CD14-positive monocyte (primary cell): ENCODE measurements around the gene PDE6B. TPM values are rescaled to one million over a fixed set of nuclear protein-coding genes. Genes with fewer than 3 reads are reported as not detected.

Experiments
- DNase-seq, 3 donors: peaks; one replicate each; pipeline ENCODE4 v3.0.0-alpha.2; 2011 to 2022
- H2AFZ ChIP-seq: 2 replicates; pipeline ENCODE4 v1.6.0; 2012; ENCODE audit warnings: mild to moderate bottlenecking, low read depth, low read length, inconsistent platforms; ENCODE audit not compliant: insufficient read depth, poor library complexity, severe bottlenecking
- H3K27ac ChIP-seq, 2 donors: 1 replicate in 1 of 2; 2 replicates in 1 of 2; pipeline ENCODE4 v1.5.1; 2012 to 2013; ENCODE audit warnings: low read length in 2 of 2, control low read depth in 1 of 2, inconsistent platforms in 1 of 2, low read depth in 1 of 2, mild to moderate bottlenecking in 1 of 2
- H3K27me3 ChIP-seq, 2 donors: one replicate each; pipeline versions ENCODE4 v1.6.0 to v1.6.1; 2011 to 2013; ENCODE audit warnings: low read length in 2 of 2; ENCODE audit not compliant: control insufficient read depth in 2 of 2, insufficient read depth in 2 of 2
- H3K36me3 ChIP-seq, 2 donors: replicated peaks in 1 of 2; 1 replicate in 1 of 2; 2 replicates in 1 of 2; pipeline versions ENCODE4 v1.5.1 to v1.6.1; 2012 to 2013; ENCODE audit warnings: low read length in 2 of 2, control low read depth in 1 of 2, inconsistent platforms in 1 of 2, mild to moderate bottlenecking in 1 of 2; ENCODE audit not compliant: insufficient read depth in 2 of 2, control insufficient read depth in 1 of 2
- H3K4me1 ChIP-seq, 2 donors: 1 replicate in 1 of 2; 2 replicates in 1 of 2; pipeline versions ENCODE4 v1.5.1 to v1.6.1; 2012 to 2013; ENCODE audit warnings: low read length in 2 of 2, control low read depth in 1 of 2, inconsistent platforms in 1 of 2, mild to moderate bottlenecking in 1 of 2, moderate library complexity in 1 of 2; ENCODE audit not compliant: insufficient read depth in 2 of 2, control insufficient read depth in 1 of 2
- H3K4me2 ChIP-seq: replicated peaks from 2 replicates; pipeline ENCODE3; 2012; ENCODE audit warnings: low read length, moderate library complexity, mild to moderate bottlenecking; ENCODE audit not compliant: poor library complexity, severe bottlenecking; ENCODE audit errors: extremely low read depth
- H3K4me3 ChIP-seq, 3 experiments: fragments of 200-600 bp in 1 of 3; sonication (generic) in 1 of 3; replicated peaks in 1 of 3; 1 replicate in 2 of 3; 2 replicates in 1 of 3; pipeline ENCODE4 v1.5.1; 2011 to 2013; ENCODE audit warnings: low read length in 3 of 3, mild to moderate bottlenecking in 3 of 3, control low read depth in 2 of 3, low read depth in 2 of 3, inconsistent platforms in 1 of 3, moderate library complexity in 1 of 3
- H3K79me2 ChIP-seq: 2 replicates; pipeline ENCODE4 v1.6.0; 2012; ENCODE audit warnings: mild to moderate bottlenecking, control low read depth, inconsistent platforms, low read length, moderate library complexity; ENCODE audit not compliant: insufficient read depth
- H3K9ac ChIP-seq: 2 replicates; pipeline ENCODE4 v1.6.0; 2017; ENCODE audit warnings: low read length, mild to moderate bottlenecking; ENCODE audit not compliant: insufficient read depth, poor library complexity, severe bottlenecking
- H3K9me3 ChIP-seq, 2 donors: replicated peaks in 1 of 2; 1 replicate in 1 of 2; 2 replicates in 1 of 2; pipeline versions ENCODE4 v1.5.1 to v1.6.1; 2012 to 2013; ENCODE audit warnings: low read length in 2 of 2, control low read depth in 1 of 2; ENCODE audit not compliant: control insufficient read depth in 1 of 2, insufficient read depth in 1 of 2
- H4K20me1 ChIP-seq: 2 replicates; pipeline ENCODE4 v1.6.0; 2012; ENCODE audit warnings: mild to moderate bottlenecking, low read length, control low read depth, moderate library complexity; ENCODE audit not compliant: insufficient read depth
- H3K27ac Mint-ChIP-seq, 7 donors: one replicate each; pipeline ENCODE4 v1.8.0; 2020; ENCODE audit warnings: mild to moderate bottlenecking in 7 of 7, mixed read lengths in 7 of 7, moderate library complexity in 6 of 7, inconsistent platforms in 2 of 7
- H3K27me3 Mint-ChIP-seq, 3 donors: one replicate each; pipeline ENCODE4 v1.8.0; 2021 to 2022; ENCODE audit warnings: low read depth in 3 of 3, mild to moderate bottlenecking in 3 of 3, mixed read lengths in 3 of 3, moderate library complexity in 3 of 3, inconsistent platforms in 1 of 3
- H3K36me3 Mint-ChIP-seq, 2 donors: one replicate each; pipeline ENCODE4 v1.8.0; 2020; ENCODE audit warnings: mixed read lengths in 2 of 2, inconsistent platforms in 1 of 2, mild to moderate bottlenecking in 1 of 2
- H3K4me1 Mint-ChIP-seq: one replicate; pipeline ENCODE4 v1.8.0; 2020; ENCODE audit warnings: mild to moderate bottlenecking, mixed read lengths
- H3K4me3 Mint-ChIP-seq, 2 donors: one replicate each; pipeline ENCODE4 v1.8.0; 2020; ENCODE audit warnings: mild to moderate bottlenecking in 2 of 2, mixed read lengths in 2 of 2, moderate library complexity in 1 of 2
- H3K9me3 Mint-ChIP-seq, 7 donors: one replicate each; pipeline ENCODE4 v1.8.0; 2020 to 2022; ENCODE audit warnings: mixed read lengths in 7 of 7, mild to moderate bottlenecking in 6 of 7, moderate library complexity in 6 of 7, inconsistent platforms in 2 of 7
- CTCF ChIP-seq: fragments of 200-600 bp; IDR thresholded peaks from one replicate; pipeline ENCODE4 v1.8.0; 2022; ENCODE audit warnings: antibody characterized with exemption, mild to moderate bottlenecking
- WGBS: methylation state at CpG from one replicate; pipeline ENCODE4 v1.1.5; 2013; ENCODE audit warnings: missing lambda C conversion rate; ENCODE audit not compliant: insufficient coverage; 5-methylcytosine and 5-hydroxymethylcytosine counted together
- intact Hi-C, 2 donors: fragments of 100-400 bp; cut with micrococcal nuclease; formaldehyde crosslinking; loops; one replicate each; pipeline versions ENCODE4 v1.15.0 to v1.15.1; 2023
- polyA plus RNA-seq, 3 donors: library from polyadenylated mRNA; depleted of rRNA in 1 of 3; unstranded in 2 of 3; stranded (reverse) in 1 of 3; fragments of 300-500 nt in 2 of 3; fragments of >200 nt in 1 of 3; fragmentation: Illumina TruSeq in 2 of 3; gene quantifications; 1 replicate in 2 of 3; 2 replicates in 1 of 3; pipeline ENCODE4 v1.2.3, GENCODE V29; 2012 to 2021

PDE6B gene
- polyA plus RNA-seq, 3 donors = 3.7 to 6.3 (median 4.6) TPM

- Mint-ChIP-seq H3K27ac (no peak overlapping the region), H3K4me1 (no peaks in the 10 kb centered on the region), H3K27me3 (peaks cover 20 to 35% (median 31%) of the 10 kb centered on the region in 3 donors), H3K36me3 (no peaks in the 10 kb centered on the region), H3K4me3 (no peak overlapping the region), H3K9me3 (peaks cover 3 to 13% (median 9%) of the 10 kb centered on the region in 7 donors)
- no peak overlapping the region for H3K27ac ChIP-seq
- intact Hi-C loops = no loop called here
- no peak overlapping the region for H3K4me3 ChIP-seq
- no peak overlapping the region for H3K4me2 ChIP-seq
- H3K27me3 ChIP-seq = peaks cover 0 to 19% of the 10 kb centered on the region in 2 donors
- no peaks in the 10 kb centered on the region for H4K20me1 ChIP-seq
- WGBS = 60% methylated on average over 37 of the region's 49 CpGs
- H3K9ac ChIP-seq = no peak overlapping the region
- no peak overlapping the region for H2AFZ ChIP-seq
- H3K4me1 ChIP-seq = no peaks in the 10 kb centered on the region
- peaks cover 0 to 7% of the 10 kb centered on the region in 2 donors for H3K9me3 ChIP-seq
- TF ChIP-seq CTCF = no peak
- DNase-seq = no peak
- H3K79me2 ChIP-seq = no peaks in the 10 kb centered on the region
- H3K36me3 ChIP-seq = no peaks in the 10 kb centered on the region
Measured at GRCh38 chr4:650951-651883, 25.8 kb downstream of the PDE6B start.

DNA sequence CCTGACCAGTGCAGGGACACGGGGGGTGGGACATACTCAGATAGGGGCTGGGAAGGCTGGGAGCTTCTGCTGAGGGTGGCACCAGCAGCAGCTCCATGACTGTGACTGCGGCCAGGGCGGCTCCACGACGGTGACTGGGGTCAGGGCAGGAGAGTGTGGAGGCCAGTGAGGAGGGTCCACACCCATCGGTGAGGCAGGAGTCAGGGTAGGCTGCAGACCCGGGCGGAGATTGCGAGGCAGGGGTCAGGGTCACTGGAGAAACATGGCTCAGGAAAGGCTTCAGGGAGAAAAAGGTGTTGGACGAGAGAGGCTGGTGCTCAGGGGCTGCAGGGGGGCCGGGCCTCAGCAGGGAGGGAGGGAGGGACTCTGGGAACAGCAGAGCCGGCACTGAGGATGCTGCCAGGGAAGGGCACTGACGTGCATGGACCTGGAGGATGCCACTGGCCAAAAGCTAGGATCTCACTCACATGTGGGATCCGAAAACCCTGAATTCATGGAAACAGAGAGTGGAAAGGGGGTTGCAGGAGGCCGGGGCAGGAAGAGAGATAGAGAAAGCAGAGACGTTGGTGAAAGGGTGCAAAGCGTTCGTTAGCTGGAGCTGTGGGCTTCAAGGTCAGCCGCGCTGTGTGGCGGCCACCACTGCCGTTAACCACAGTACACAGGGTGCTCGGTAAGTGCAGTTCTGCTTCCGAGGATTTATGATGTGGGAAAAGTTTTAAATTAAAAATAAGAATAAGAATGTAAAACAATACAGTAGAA lies 26.7 kb downstream of the PDE6B start:
- Histone ChIP-seq H3K79me2 (no peaks in the 10 kb centered on the region), H3K4me3 (no peak overlapping the region), H4K20me1 (no peaks in the 10 kb centered on the region), H3K9me3 (no peaks in the 10 kb centered on the region), H3K9ac (no peak overlapping the region), H3K27ac (no peak overlapping the region), H3K27me3 (peaks cover 0 to 15% of the 10 kb centered on the region in 2 donors), H3K36me3 (no peaks in the 10 kb centered on the region), H2AFZ (no peak overlapping the region), H3K4me1 (no peaks in the 10 kb centered on the region), H3K4me2 (no peak overlapping the region)
- Mint-ChIP-seq H3K36me3 (no peaks in the 10 kb centered on the region), H3K9me3 (peaks cover 0 to 7% (median 3%) of the 10 kb centered on the region in 7 donors), H3K4me1 (no peaks in the 10 kb centered on the region), H3K4me3 (no peak overlapping the region), H3K27me3 (peaks cover 14 to 27% (median 24%) of the 10 kb centered on the region in 3 donors), H3K27ac (no peak overlapping the region)
- intact Hi-C loops = no loop called here
- no peak for TF ChIP-seq CTCF
- WGBS = 77% methylated on average over 21 of the region's 24 CpGs
- DNase-seq = no peak
